ENCODE measurements around the gene ZSWIM8. TPM values are rescaled to one million over a fixed set of nuclear protein-coding genes. Genes with fewer than 3 reads are reported as not detected.
A peak's percentile ranks its signal among the peaks of the same experiment; 100 is the strongest.

The ZSWIM8 gene
- total RNA-seq, 4 donors from 2014 or later: 66.4 to 123 (median 107) TPM

GRCh38 chr10:73771722-73772280, 13.6 kb upstream of the ZSWIM8 start:
- H3K9me3 ChIP-seq: no peaks in the 10 kb centered on the region
- DNase-seq (ENCODE audit: extremely low spot score): peak; percentile 95
- no peaks in the 10 kb centered on the region for H3K27me3 ChIP-seq
- H3K4me1 ChIP-seq: peaks cover 29 to 37% (median 35%) of the 10 kb centered on the region in 4 donors
- peaks cover 41 to 65% (median 61%) of the 10 kb centered on the region in 4 donors for H3K36me3 ChIP-seq
- WGBS: 14% methylated on average over 17 of the region's 17 CpGs
- H3K4me3 ChIP-seq: peak overlapping the region; percentile 71 to 95 (median 82)
- intact Hi-C loops (cut with DNase I): no loop called here
- peak overlapping the region; percentile 92 to 98 (median 96) for H3K27ac ChIP-seq (replicated peaks in 1 of 4)
- no peak for TF ChIP-seq EP300 (IDR thresholded peaks at IDR 0.05)
- TF ChIP-seq POLR2A (IDR thresholded peaks at IDR 0.05; ENCODE audit: low read depth): no peak
- TF ChIP-seq CTCF (IDR thresholded peaks at IDR 0.05): no peak
- no peak for TF ChIP-seq POLR2AphosphoS5 (IDR thresholded peaks at IDR 0.05)

GRCh38 chr10:73772281-73773151, 12.9 kb upstream of the ZSWIM8 start:
- 0% methylated on average over 7 of the region's 101 CpGs for WGBS
- intact Hi-C loops (cut with DNase I): no loop called here
- H3K4me1 ChIP-seq: peaks cover 29 to 37% (median 35%) of the 10 kb centered on the region in 4 donors
- TF ChIP-seq CTCF (IDR thresholded peaks at IDR 0.05): peak in 2 of 3 experiments; percentile 12 to 19
- no peak for TF ChIP-seq EP300 (IDR thresholded peaks at IDR 0.05)
- TF ChIP-seq POLR2AphosphoS5 (IDR thresholded peaks at IDR 0.05): peak; percentile 95 to 97
- TF ChIP-seq POLR2A (IDR thresholded peaks at IDR 0.05; ENCODE audit: low read depth): peak; percentile 88
- H3K4me3 ChIP-seq: peak overlapping the region; percentile 71 to 95 (median 82)
- H3K27ac ChIP-seq (replicated peaks in 1 of 4): peak overlapping the region; percentile 92 to 98 (median 96)
- H3K27me3 ChIP-seq: no peaks in the 10 kb centered on the region
- peaks cover 34 to 63% (median 56%) of the 10 kb centered on the region in 4 donors for H3K36me3 ChIP-seq
- peak; percentile 93 for DNase-seq (ENCODE audit: extremely low spot score)
- H3K9me3 ChIP-seq: no peaks in the 10 kb centered on the region

- TF ChIP-seq EP300 (IDR thresholded peaks at IDR 0.05) (no peak), POLR2AphosphoS5 (IDR thresholded peaks at IDR 0.05) (no peak), CTCF (IDR thresholded peaks at IDR 0.05) (no peak), POLR2A (IDR thresholded peaks at IDR 0.05; ENCODE audit: low read depth) (no peak)
- H3K27ac ChIP-seq (replicated peaks in 1 of 4): peak overlapping the region; percentile 92 to 98 (median 96)
- no peaks in the 10 kb centered on the region for H3K27me3 ChIP-seq
- 12% methylated on average over 22 of the region's 29 CpGs for WGBS
- H3K4me3 ChIP-seq: peak overlapping the region; percentile 71 to 95 (median 82)
- peaks cover 28 to 63% (median 56%) of the 10 kb centered on the region in 4 donors for H3K36me3 ChIP-seq
- intact Hi-C loops (cut with DNase I): no loop called here
- H3K4me1 ChIP-seq: peaks cover 29 to 37% (median 35%) of the 10 kb centered on the region in 4 donors
- H3K9me3 ChIP-seq: no peaks in the 10 kb centered on the region
- DNase-seq (ENCODE audit: extremely low spot score): no peak
Observed at GRCh38 chr10:73773152-73773879, 12.1 kb upstream of the ZSWIM8 start.

GRCh38 chr10:73774637-73775036, 10.8 kb upstream of the ZSWIM8 start:
- Histone ChIP-seq H3K27ac (replicated peaks in 1 of 4) (peak overlapping the region in 2 of 4 donors; percentile 95 to 98), H3K9me3 (no peaks in the 10 kb centered on the region), H3K4me1 (peaks cover 29 to 39% (median 35%) of the 10 kb centered on the region in 4 donors), H3K4me3 (peak overlapping the region; percentile 71 to 95 (median 82)), H3K27me3 (no peaks in the 10 kb centered on the region), H3K36me3 (peaks cover 20 to 63% (median 54%) of the 10 kb centered on the region in 4 donors)
- no peak for TF ChIP-seq POLR2A (IDR thresholded peaks at IDR 0.05; ENCODE audit: low read depth)
- no peak for TF ChIP-seq POLR2AphosphoS5 (IDR thresholded peaks at IDR 0.05)
- TF ChIP-seq EP300 (IDR thresholded peaks at IDR 0.05): no peak
- TF ChIP-seq CTCF (IDR thresholded peaks at IDR 0.05): no peak
- 48% methylated on average over 5 of the region's 5 CpGs for WGBS
- no peak for DNase-seq (ENCODE audit: extremely low spot score)
- intact Hi-C loops (cut with DNase I): no loop called here

Measured in esophagus muscularis mucosa (tissue), 4 donors.